Measurements from ENCODE around the gene MYO9A. TPM values are rescaled to one million over a fixed set of nuclear protein-coding genes. Genes with fewer than 3 reads are reported as not detected.

Gene MYO9A
- total and polyA plus RNA-seq, 4 donors, result 17.2 to 116 (median 40.4) TPM

- no peak overlapping the region for H3K4me3 ChIP-seq (ENCODE audit: low read depth, low read length)
- no peaks in the 10 kb centered on the region for H3K36me3 ChIP-seq (ENCODE audit: control insufficient read depth, insufficient read depth, low read length)
- DNase-seq (ENCODE audit: low read depth in 4 of 6, low spot score in 6 of 6), result no peak
- 97% methylated on average over 4 of the region's 6 CpGs for WGBS (ENCODE audit: insufficient coverage)
- H3K9me3 ChIP-seq (ENCODE audit: control insufficient read depth, insufficient read depth, low read length), result no peaks in the 10 kb centered on the region
- H3K27ac ChIP-seq (ENCODE audit: low read depth, low read length), result no peak overlapping the region
- H3K4me1 ChIP-seq (ENCODE audit: control insufficient read depth, insufficient read depth, low read length), result peaks cover 3% of the 10 kb centered on the region
- no peaks in the 10 kb centered on the region for H3K27me3 ChIP-seq (ENCODE audit: control insufficient read depth, insufficient read depth, low read length)
These were observed 197.4 kb downstream of the MYO9A start for GRCh38 chr15:71920573-71920972.

DNA sequence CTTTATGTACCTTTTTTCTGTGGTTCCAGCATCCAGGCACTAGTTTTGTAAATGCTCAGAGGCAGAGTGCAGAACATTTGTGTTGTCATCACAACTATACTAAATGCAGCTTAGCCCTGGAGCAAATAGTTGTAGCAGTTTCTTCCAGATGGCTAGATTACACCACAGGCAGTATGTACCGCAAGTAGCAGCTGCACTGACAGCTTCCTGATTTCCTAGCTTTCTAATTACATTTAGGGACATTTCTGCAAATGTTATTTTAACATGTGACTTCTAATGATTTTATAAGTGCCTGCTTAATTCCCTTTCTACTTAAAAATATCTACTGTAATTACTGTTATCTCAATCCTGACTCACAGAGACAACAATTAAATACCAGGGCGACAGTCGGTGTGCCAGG, 201.1 kb downstream of the MYO9A start:
- H3K4me3 ChIP-seq (ENCODE audit: low read depth, low read length), result no peak overlapping the region
- H3K36me3 ChIP-seq (ENCODE audit: control insufficient read depth, insufficient read depth, low read length), result no peaks in the 10 kb centered on the region
- peaks cover 3% of the 10 kb centered on the region for H3K4me1 ChIP-seq (ENCODE audit: control insufficient read depth, insufficient read depth, low read length)
- whole genome bisulfite sequencing (ENCODE audit: insufficient coverage), result 70% methylated on average over 2 of the region's 3 CpGs
- DNase-seq (ENCODE audit: low read depth in 4 of 6, low spot score in 6 of 6), result peak in 2 of 6 donors; percentile 50 to 85
- no peak overlapping the region for H3K27ac ChIP-seq (ENCODE audit: low read depth, low read length)
- no peaks in the 10 kb centered on the region for H3K9me3 ChIP-seq (ENCODE audit: control insufficient read depth, insufficient read depth, low read length)
- H3K27me3 ChIP-seq (ENCODE audit: control insufficient read depth, insufficient read depth, low read length), result no peaks in the 10 kb centered on the region

DNA sequence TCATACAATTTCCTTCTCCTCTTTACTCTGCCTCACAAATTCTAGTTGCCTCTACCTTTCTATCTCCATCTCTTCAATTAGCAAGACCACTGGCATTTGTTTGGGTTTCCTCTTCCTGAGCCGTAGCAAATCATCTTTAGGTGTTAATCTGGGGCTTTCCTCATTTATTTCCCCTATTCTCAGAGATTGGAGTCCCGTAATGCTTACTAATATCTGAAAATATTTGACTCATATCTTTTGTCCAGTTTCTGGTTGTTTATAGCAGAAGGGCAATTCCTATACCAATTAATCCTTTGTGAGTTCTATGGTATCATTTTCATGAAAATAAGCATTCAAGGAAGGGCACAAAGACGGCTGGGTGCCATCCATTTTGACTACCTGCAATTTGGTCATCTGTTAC, 203.9 kb downstream of the MYO9A start:
- no CpG with 5 or more reads among the region's 3 CpGs for WGBS (ENCODE audit: insufficient coverage)
- Histone ChIP-seq H3K36me3 (ENCODE audit: control insufficient read depth, insufficient read depth, low read length) (no peaks in the 10 kb centered on the region), H3K4me1 (ENCODE audit: control insufficient read depth, insufficient read depth, low read length) (peaks cover 3% of the 10 kb centered on the region), H3K27me3 (ENCODE audit: control insufficient read depth, insufficient read depth, low read length) (no peaks in the 10 kb centered on the region), H3K27ac (ENCODE audit: low read depth, low read length) (no peak overlapping the region), H3K9me3 (ENCODE audit: control insufficient read depth, insufficient read depth, low read length) (no peaks in the 10 kb centered on the region), H3K4me3 (ENCODE audit: low read depth, low read length) (no peak overlapping the region)
- no peak for DNase-seq (ENCODE audit: low read depth in 4 of 6, low spot score in 6 of 6)

- H3K9me3 ChIP-seq (ENCODE audit: control insufficient read depth, insufficient read depth, low read length), result no peaks in the 10 kb centered on the region
- 33% methylated on average over 4 of the region's 5 CpGs for WGBS (ENCODE audit: insufficient coverage)
- no peak overlapping the region for H3K27ac ChIP-seq (ENCODE audit: low read depth, low read length)
- H3K4me1 ChIP-seq (ENCODE audit: control insufficient read depth, insufficient read depth, low read length), result no peaks in the 10 kb centered on the region
- H3K4me3 ChIP-seq (ENCODE audit: low read depth, low read length), result no peak overlapping the region
- H3K36me3 ChIP-seq (ENCODE audit: control insufficient read depth, insufficient read depth, low read length), result no peaks in the 10 kb centered on the region
- DNase-seq (ENCODE audit: low read depth in 4 of 6, low spot score in 6 of 6), result peak in 3 of 6 donors; percentile 2 to 73 (median 29)
- H3K27me3 ChIP-seq (ENCODE audit: control insufficient read depth, insufficient read depth, low read length), result no peaks in the 10 kb centered on the region
These were observed 218.3 kb downstream of the MYO9A start for GRCh38 chr15:71899674-71900073.

DNA sequence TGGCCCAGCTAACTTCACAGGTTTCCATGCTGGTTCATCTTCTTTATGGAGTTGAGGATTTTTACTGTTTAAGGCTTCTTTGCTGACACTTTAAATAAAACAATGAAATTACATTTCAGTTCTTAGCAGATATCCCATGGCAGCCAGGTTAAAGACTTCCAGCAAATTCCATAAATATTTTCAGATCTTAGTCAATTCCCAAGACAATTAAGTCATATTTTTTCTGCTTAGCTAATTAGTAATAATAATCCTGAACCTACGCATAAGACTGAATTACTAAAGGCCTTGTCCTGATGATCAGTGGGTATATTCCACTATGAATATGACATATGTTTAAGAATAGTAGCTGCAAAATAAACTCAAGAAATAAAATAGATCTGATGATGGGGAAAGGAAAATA, 224.3 kb downstream of the MYO9A start:
- Histone ChIP-seq H3K36me3 (ENCODE audit: control insufficient read depth, insufficient read depth, low read length) (no peaks in the 10 kb centered on the region), H3K27me3 (ENCODE audit: control insufficient read depth, insufficient read depth, low read length) (no peaks in the 10 kb centered on the region)
- WGBS (ENCODE audit: insufficient coverage), result no CpG with 5 or more reads among the region's 1 CpG

GRCh38 chr15:71892335-71892734, 225.6 kb downstream of the MYO9A start:
- WGBS (ENCODE audit: insufficient coverage), result 100% methylated on average over 1 of the region's 3 CpGs
- no peaks in the 10 kb centered on the region for H3K27me3 ChIP-seq (ENCODE audit: control insufficient read depth, insufficient read depth, low read length)
- H3K4me1 ChIP-seq (ENCODE audit: control insufficient read depth, insufficient read depth, low read length), result no peaks in the 10 kb centered on the region
- DNase-seq (ENCODE audit: low read depth in 4 of 6, low spot score in 6 of 6), result no peak
- H3K36me3 ChIP-seq (ENCODE audit: control insufficient read depth, insufficient read depth, low read length), result no peaks in the 10 kb centered on the region
- no peak overlapping the region for H3K4me3 ChIP-seq (ENCODE audit: low read depth, low read length)
- no peaks in the 10 kb centered on the region for H3K9me3 ChIP-seq (ENCODE audit: control insufficient read depth, insufficient read depth, low read length)
- no peak overlapping the region for H3K27ac ChIP-seq (ENCODE audit: low read depth, low read length)

More for the DNA sequence above, 224.3 kb downstream of the MYO9A start:
- H3K4me1 ChIP-seq (ENCODE audit: control insufficient read depth, insufficient read depth, low read length), result no peaks in the 10 kb centered on the region
- no peak overlapping the region for H3K27ac ChIP-seq (ENCODE audit: low read depth, low read length)
- no peak overlapping the region for H3K4me3 ChIP-seq (ENCODE audit: low read depth, low read length)
- H3K9me3 ChIP-seq (ENCODE audit: control insufficient read depth, insufficient read depth, low read length), result no peaks in the 10 kb centered on the region
- DNase-seq (ENCODE audit: low read depth in 4 of 6, low spot score in 6 of 6), result no peak

- Histone ChIP-seq H3K36me3 (ENCODE audit: control insufficient read depth, insufficient read depth, low read length) (no peaks in the 10 kb centered on the region), H3K4me3 (ENCODE audit: low read depth, low read length) (no peak overlapping the region), H3K27ac (ENCODE audit: low read depth, low read length) (no peak overlapping the region), H3K9me3 (ENCODE audit: control insufficient read depth, insufficient read depth, low read length) (no peaks in the 10 kb centered on the region), H3K4me1 (ENCODE audit: control insufficient read depth, insufficient read depth, low read length) (no peaks in the 10 kb centered on the region), H3K27me3 (ENCODE audit: control insufficient read depth, insufficient read depth, low read length) (no peaks in the 10 kb centered on the region)
- 84% methylated on average over 3 of the region's 4 CpGs for WGBS (ENCODE audit: insufficient coverage)
- DNase-seq (ENCODE audit: low read depth in 4 of 6, low spot score in 6 of 6), result no peak
These were observed 226.9 kb downstream of the MYO9A start for GRCh38 chr15:71891026-71891425.

DNA sequence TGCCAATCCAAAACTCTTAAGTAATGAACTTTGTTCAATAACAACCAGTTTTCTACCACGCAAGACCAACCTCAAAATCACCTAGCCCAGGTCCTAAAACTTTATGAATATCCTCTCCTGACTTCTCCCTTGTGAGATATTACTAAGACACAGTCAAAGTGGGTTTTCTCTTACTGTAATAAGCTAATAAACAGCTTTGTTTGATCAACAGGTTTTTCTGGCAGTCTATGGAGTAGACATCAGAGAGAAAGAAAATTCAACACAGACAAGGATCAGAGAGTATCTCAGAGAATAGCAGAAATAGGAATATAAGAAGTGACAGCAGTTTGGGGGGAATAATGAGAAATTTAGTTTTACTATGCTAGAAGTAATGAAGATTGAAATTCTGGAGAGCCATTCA, 228.0 kb downstream of the MYO9A start:
- no peak for DNase-seq (ENCODE audit: low read depth in 4 of 6, low spot score in 6 of 6)
- WGBS (ENCODE audit: insufficient coverage), result no CpG with 5 or more reads among the region's 1 CpG
- H3K4me3 ChIP-seq (ENCODE audit: low read depth, low read length), result no peak overlapping the region
- no peaks in the 10 kb centered on the region for H3K27me3 ChIP-seq (ENCODE audit: control insufficient read depth, insufficient read depth, low read length)
- H3K36me3 ChIP-seq (ENCODE audit: control insufficient read depth, insufficient read depth, low read length), result no peaks in the 10 kb centered on the region
- H3K9me3 ChIP-seq (ENCODE audit: control insufficient read depth, insufficient read depth, low read length), result no peaks in the 10 kb centered on the region
- H3K4me1 ChIP-seq (ENCODE audit: control insufficient read depth, insufficient read depth, low read length), result no peaks in the 10 kb centered on the region
- no peak overlapping the region for H3K27ac ChIP-seq (ENCODE audit: low read depth, low read length)

- Histone ChIP-seq H3K4me1 (ENCODE audit: control insufficient read depth, insufficient read depth, low read length) (no peaks in the 10 kb centered on the region), H3K36me3 (ENCODE audit: control insufficient read depth, insufficient read depth, low read length) (no peaks in the 10 kb centered on the region), H3K4me3 (ENCODE audit: low read depth, low read length) (no peak overlapping the region), H3K27me3 (ENCODE audit: control insufficient read depth, insufficient read depth, low read length) (no peaks in the 10 kb centered on the region), H3K27ac (ENCODE audit: low read depth, low read length) (no peak overlapping the region), H3K9me3 (ENCODE audit: control insufficient read depth, insufficient read depth, low read length) (no peaks in the 10 kb centered on the region)
- no peak for DNase-seq (ENCODE audit: low read depth in 4 of 6, low spot score in 6 of 6)
These were observed 228.6 kb downstream of the MYO9A start for GRCh38 chr15:71889385-71889784.

DNA sequence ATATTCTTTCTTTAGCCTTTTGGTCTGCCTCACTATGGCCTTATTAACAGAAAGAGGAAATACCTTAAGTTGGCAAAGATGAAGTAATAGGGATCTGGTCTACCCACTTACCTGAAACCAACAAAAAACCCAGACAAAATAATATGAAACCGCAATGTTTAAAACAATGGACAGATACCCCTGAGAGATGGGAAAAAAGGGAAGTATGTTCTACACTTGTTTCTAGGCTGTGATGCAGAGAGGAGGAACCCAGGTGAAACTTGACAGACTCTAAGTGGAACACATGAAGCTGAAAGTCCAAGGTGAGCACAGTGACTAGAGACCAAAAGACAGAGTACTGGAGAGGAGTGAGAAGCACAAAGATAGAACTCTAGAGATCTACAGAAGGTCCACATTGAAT, 229.2 kb downstream of the MYO9A start:
- Histone ChIP-seq H3K4me1 (ENCODE audit: control insufficient read depth, insufficient read depth, low read length) (no peaks in the 10 kb centered on the region), H3K9me3 (ENCODE audit: control insufficient read depth, insufficient read depth, low read length) (no peaks in the 10 kb centered on the region), H3K27me3 (ENCODE audit: control insufficient read depth, insufficient read depth, low read length) (no peaks in the 10 kb centered on the region), H3K4me3 (ENCODE audit: low read depth, low read length) (no peak overlapping the region), H3K36me3 (ENCODE audit: control insufficient read depth, insufficient read depth, low read length) (no peaks in the 10 kb centered on the region), H3K27ac (ENCODE audit: low read depth, low read length) (no peak overlapping the region)
- no CpG with 5 or more reads among the region's 1 CpG for WGBS (ENCODE audit: insufficient coverage)
- DNase-seq (ENCODE audit: low read depth in 4 of 6, low spot score in 6 of 6), result no peak
